NCI-H1048 (cell line): ENCODE results near the gene SPRR2E.
"Not testable (repeated sequence)": the region's sequence is repeated elsewhere in the genome, so short reads cannot be mapped to it uniquely, and the experiment has no call there.

Experiments used
- DNase-seq: peaks from one replicate; lab custom pipeline; 2025; lab: John Stamatoyannopoulos, UW

The SPRR2E gene

GRCh38 chr1:153094426-153094825, at the start of gene SPRR2E:
TSS of gene SPRR2E (minus strand) at chr1:153094526. CDS start at chr1:153093751, 775 bp downstream.
- DNase-seq, result no peak

- no peak for DNase-seq
Measured at GRCh38 chr1:153141377-153141776, 47.1 kb upstream of the SPRR2E start.

- no peak for DNase-seq
Measured at GRCh38 chr1:153140484-153140883, 46.2 kb upstream of the SPRR2E start.

- no peak for DNase-seq
Measured at GRCh38 chr1:153133743-153134142, 39.4 kb upstream of the SPRR2E start.

GRCh38 chr1:153133267-153133666, 38.9 kb upstream of the SPRR2E start:
- DNase-seq, result no peak

- DNase-seq, result not testable (repeated sequence)
Measured at GRCh38 chr1:153128688-153129087, 34.4 kb upstream of the SPRR2E start.

- DNase-seq, result no peak
Measured at GRCh38 chr1:153127296-153127695, 33.0 kb upstream of the SPRR2E start.

GRCh38 chr1:153125536-153125935, 31.2 kb upstream of the SPRR2E start:
- DNase-seq, result no peak

- DNase-seq, result not testable (repeated sequence)
Measured at GRCh38 chr1:153123793-153124192, 29.5 kb upstream of the SPRR2E start.

- DNase-seq, result no peak
Measured at GRCh38 chr1:153122831-153123421, 28.6 kb upstream of the SPRR2E start.

GRCh38 chr1:153120945-153121344, 26.6 kb upstream of the SPRR2E start:
- no peak for DNase-seq

GRCh38 chr1:153119491-153119971, 25.2 kb upstream of the SPRR2E start:
- DNase-seq, result no peak

- DNase-seq, result not testable (repeated sequence)
Measured at GRCh38 chr1:153115264-153115663, 20.9 kb upstream of the SPRR2E start.

- DNase-seq, result no peak
Measured at GRCh38 chr1:153113416-153113815, 19.1 kb upstream of the SPRR2E start, which contains the start of gene SPRR2F. TSS of gene SPRR2F (minus strand) at chr1:153113516. CDS start at chr1:153112733, 783 bp downstream.

GRCh38 chr1:153112454-153112853, 18.1 kb upstream of the SPRR2E start:
- DNase-seq, result not testable (repeated sequence)

- no peak for DNase-seq
Measured at GRCh38 chr1:153100245-153100644, 5.9 kb upstream of the SPRR2E start.

GRCh38 chr1:153099461-153100045, 5.2 kb upstream of the SPRR2E start:
- no peak for DNase-seq

- DNase-seq, result no peak
Measured at GRCh38 chr1:153095764-153096163, 1.4 kb upstream of the SPRR2E start.

- no peak for DNase-seq
Measured at GRCh38 chr1:153087652-153088051, 6.7 kb downstream of the SPRR2E start.

- DNase-seq, result no peak
Measured at GRCh38 chr1:153081736-153082135, 12.6 kb downstream of the SPRR2E start.

GRCh38 chr1:153072806-153073726, 21.3 kb downstream of the SPRR2E start:
- no peak for DNase-seq

- DNase-seq, result no peak
Measured at GRCh38 chr1:153071511-153071910, 22.8 kb downstream of the SPRR2E start, which contains the start of gene SPRR2B. TSS of gene SPRR2B (minus strand) at chr1:153071611. CDS start at chr1:153070839, 772 bp downstream.
